Right ventricle myocardium superior (tissue), 1 donor: ENCODE data around the gene TP53. TPM values are rescaled to one million over a fixed set of nuclear protein-coding genes. Genes with fewer than 3 reads are reported as not detected.

Source experiments
- ATAC-seq: fragments of 200-7000 bp; cut with Tn5 transposase; one replicate; pipeline ENCODE4 v1.9.1; 2020; ENCODE audit warnings: mild to moderate bottlenecking; ENCODE audit not compliant: poor library complexity
- DNase-seq: peaks from one replicate; pipeline ENCODE4 v3.0.0-alpha.2; 2020
- intact Hi-C: fragments of 100-400 bp; cut with DNase I; formaldehyde crosslinking; loops from one replicate; pipeline ENCODE4 v1.11.2; 2022
- total RNA-seq: library from RNA; stranded (reverse); fragmentation: NEBNext Ultra II Directional; extraction: Animal tissue kit (Norgen Biotek cat#: 25700); gene quantifications from one replicate; pipeline ENCODE4 v1.2.1, GENCODE V29; 2021
- donor health status: DM: no; HTN: yes; CAD: no; lungs with severe emphysema.

Gene TP53
- total RNA-seq, 1 donor from 2014 or later, result 11.5 TPM

- no peak for ATAC-seq
- DNase-seq, result no peak
- intact Hi-C loops, result no loop called here
Measured at GRCh38 chr17:7707858-7708750, 20.8 kb upstream of the TP53 start.

- no peak for ATAC-seq
- no peak for DNase-seq
- intact Hi-C loops, result no loop called here
Measured at GRCh38 chr17:7707446-7707845, 20.2 kb upstream of the TP53 start.

- DNase-seq (no peak), ATAC-seq (no peak)
- intact Hi-C loops, result no loop called here
Measured at GRCh38 chr17:7706631-7707354, 19.5 kb upstream of the TP53 start.

GRCh38 chr17:7705269-7706255 lies 18.3 kb upstream of the TP53 start:
- DNase-seq (no peak), ATAC-seq (no peak)
- intact Hi-C loops, result no loop called here

GRCh38 chr17:7704601-7705268 lies 17.4 kb upstream of the TP53 start, which contains the start of gene EFNB3:
Gene EFNB3 (plus strand): TSS chr17:7705202. CDS start chr17:7705599, 397 bp downstream.
- no peak for ATAC-seq
- intact Hi-C loops, result no loop called here
- no peak for DNase-seq

- ATAC-seq, result peak; percentile 73
- DNase-seq, result peak; percentile 31
- intact Hi-C loops, result no loop called here
Measured at GRCh38 chr17:7703584-7704479, 16.5 kb upstream of the TP53 start.

- DNase-seq (no peak), ATAC-seq (no peak)
- intact Hi-C loops, result no loop called here
Measured at GRCh38 chr17:7702776-7703175, 15.5 kb upstream of the TP53 start.

- intact Hi-C loops, result no loop called here
- no peak for DNase-seq
- no peak for ATAC-seq
Measured at GRCh38 chr17:7701681-7702080, 14.4 kb upstream of the TP53 start.

- ATAC-seq, result no peak
- intact Hi-C loops, result no loop called here
Measured at GRCh38 chr17:7700510-7700909, 13.2 kb upstream of the TP53 start.

GRCh38 chr17:7697828-7698588 lies 10.7 kb upstream of the TP53 start:
- intact Hi-C loops, result no loop called here
- DNase-seq (no peak), ATAC-seq (no peak)

More at GRCh38 chr17:7700510-7700909, 13.2 kb upstream of the TP53 start:
- DNase-seq, result no peak

GRCh38 chr17:7695586-7695985 lies 8.3 kb upstream of the TP53 start:
- DNase-seq (no peak), ATAC-seq (no peak)
- intact Hi-C loops, result no loop called here

GRCh38 chr17:7688808-7689316 lies 1.6 kb upstream of the TP53 start:
- intact Hi-C loops, result loop anchor here (2.0 kb wide), 1 partner anchor 56 kb away; no protein-coding TSS in a partner anchor
- no peak for DNase-seq
- ATAC-seq, result no peak

GRCh38 chr17:7687908-7688807 lies 868 bp upstream of the TP53 start, which contains the start of gene WRAP53:
Gene WRAP53 (plus strand): TSS chr17:7688477. CDS start chr17:7688649, 172 bp downstream.
- intact Hi-C loops, result loop anchor here (2.0 kb wide), 1 partner anchor 55 kb away; no protein-coding TSS in a partner anchor
- DNase-seq, result peak; percentile 98
- ATAC-seq, result peak; percentile 93

- peak; percentile 70 for ATAC-seq
- intact Hi-C loops, result no loop called here
- peak; percentile 85 for DNase-seq
Measured at GRCh38 chr17:7686222-7687071, 843 bp downstream of the TP53 start.
